ENCODE measurements around the gene PNPLA7.

DNA sequence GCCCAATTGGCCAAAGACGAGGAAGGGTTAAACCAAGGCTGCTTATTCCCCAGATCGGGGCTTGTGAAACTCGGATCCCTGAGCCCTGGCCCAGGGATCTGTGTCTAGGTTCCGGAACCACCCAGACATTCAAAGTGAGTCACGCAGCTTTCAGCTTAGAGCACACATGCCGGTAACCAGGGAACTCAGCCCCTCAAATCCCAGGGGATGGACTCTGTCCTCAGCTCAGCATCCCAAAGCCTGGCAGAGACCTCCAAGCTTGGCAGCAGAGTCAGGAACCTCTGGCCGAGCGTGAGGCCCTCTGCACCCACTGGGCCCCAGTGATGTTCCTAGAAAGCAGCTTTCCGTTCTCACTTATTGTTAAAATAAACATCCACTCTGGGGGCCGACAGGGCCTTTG is 5.1 kb downstream of the PNPLA7 start:
- TF ChIP-seq, protein P1, sequence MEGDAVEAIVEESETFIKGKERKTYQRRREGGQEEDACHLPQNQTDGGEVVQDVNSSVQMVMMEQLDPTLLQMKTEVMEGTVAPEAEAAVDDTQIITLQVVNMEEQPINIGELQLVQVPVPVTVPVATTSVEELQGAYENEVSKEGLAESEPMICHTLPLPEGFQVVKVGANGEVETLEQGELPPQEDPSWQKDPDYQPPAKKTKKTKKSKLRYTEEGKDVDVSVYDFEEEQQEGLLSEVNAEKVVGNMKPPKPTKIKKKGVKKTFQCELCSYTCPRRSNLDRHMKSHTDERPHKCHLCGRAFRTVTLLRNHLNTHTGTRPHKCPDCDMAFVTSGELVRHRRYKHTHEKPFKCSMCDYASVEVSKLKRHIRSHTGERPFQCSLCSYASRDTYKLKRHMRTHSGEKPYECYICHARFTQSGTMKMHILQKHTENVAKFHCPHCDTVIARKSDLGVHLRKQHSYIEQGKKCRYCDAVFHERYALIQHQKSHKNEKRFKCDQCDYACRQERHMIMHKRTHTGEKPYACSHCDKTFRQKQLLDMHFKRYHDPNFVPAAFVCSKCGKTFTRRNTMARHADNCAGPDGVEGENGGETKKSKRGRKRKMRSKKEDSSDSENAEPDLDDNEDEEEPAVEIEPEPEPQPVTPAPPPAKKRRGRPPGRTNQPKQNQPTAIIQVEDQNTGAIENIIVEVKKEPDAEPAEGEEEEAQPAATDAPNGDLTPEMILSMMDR (IDR thresholded peaks at IDR 0.05) = no peak
- no peak for TF ChIP-seq POLR2A (IDR thresholded peaks at IDR 0.05)
